ENCODE data around the gene MBL2.

The MBL2 gene

DNA sequence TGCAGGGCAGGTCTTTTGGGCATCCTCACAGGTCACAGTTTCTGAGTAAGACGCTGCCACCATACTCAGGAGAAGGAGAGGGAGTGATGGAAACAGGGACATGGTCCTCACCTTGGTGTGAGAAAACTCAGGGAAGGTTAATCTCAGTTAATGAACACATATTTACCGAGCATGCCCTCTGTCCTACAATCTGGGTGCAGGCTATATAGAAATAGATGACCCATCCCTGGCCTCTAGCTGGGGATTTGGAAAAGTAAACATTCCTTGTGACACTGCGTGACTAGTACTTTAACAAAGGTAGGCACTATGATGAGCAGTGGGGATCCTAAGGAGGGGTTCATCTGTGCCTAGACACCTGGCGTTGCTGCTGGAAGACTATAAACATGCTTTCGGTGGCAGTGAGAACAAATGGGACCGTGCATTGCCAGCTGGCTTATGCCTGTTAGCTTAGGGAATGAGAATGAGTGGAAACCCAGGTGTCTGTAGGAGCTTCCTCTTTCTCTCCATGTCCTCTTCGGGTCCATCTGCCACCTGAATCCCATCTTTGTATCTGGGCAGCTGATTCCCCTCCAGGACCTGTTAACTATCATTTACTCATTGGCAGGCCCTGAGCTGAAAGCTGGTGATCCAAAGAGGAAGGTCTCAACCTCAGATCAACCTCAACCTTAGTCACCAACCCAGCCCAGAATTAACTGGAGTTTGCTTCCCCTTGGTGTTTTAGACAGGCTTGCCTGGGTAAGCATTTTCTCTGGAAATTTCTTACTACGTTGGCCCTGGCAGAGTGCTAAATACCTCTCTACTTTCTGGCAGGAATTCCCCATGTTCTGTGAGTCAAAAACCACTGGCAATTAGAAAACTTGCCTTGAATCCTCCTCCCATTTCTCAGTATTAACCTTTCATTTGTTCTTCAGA lies 794 bp downstream of the MBL2 start:
- no peak for DNase-seq (ENCODE audit: low read depth)

DNA sequence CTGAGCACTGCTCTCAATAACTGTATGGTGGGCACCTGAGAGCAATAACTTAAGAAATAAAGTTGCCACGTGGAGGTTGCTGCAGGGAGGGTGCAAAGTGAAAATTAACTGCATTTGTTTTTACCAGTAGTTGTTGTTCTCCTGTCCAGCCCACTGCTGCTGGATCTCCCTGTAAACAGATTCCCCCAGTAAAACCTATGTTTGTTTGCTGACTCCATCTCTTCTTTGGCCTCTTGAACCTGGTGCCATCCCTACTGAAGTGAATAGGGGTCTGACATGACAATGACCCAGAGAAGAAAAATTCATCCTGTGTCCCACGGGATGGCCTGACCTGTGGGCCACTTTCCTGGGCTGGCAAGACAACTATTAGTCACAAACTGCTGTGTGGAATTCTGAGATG lies 1.7 kb downstream of the MBL2 start:
- DNase-seq (ENCODE audit: low read depth): no peak

DNA sequence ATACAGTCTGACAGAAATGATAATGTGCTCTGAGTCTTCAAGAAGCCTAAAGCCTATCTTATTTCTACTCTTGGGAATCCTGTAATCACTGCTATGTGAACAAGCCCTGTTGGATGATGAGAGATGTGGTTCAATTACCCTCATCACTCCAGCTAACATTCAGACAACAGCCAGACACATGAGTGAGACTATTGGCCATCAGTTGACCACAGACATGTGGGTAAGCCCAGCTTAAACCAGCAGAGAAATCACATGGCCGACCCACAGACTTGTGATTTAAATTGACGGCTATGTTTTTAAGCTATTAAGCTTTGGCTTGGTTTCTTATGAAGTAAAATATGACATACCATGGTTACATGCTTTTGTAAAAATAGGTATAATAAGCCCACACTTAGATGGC lies 2.6 kb downstream of the MBL2 start:
- no peak for DNase-seq (ENCODE audit: low read depth)

DNA sequence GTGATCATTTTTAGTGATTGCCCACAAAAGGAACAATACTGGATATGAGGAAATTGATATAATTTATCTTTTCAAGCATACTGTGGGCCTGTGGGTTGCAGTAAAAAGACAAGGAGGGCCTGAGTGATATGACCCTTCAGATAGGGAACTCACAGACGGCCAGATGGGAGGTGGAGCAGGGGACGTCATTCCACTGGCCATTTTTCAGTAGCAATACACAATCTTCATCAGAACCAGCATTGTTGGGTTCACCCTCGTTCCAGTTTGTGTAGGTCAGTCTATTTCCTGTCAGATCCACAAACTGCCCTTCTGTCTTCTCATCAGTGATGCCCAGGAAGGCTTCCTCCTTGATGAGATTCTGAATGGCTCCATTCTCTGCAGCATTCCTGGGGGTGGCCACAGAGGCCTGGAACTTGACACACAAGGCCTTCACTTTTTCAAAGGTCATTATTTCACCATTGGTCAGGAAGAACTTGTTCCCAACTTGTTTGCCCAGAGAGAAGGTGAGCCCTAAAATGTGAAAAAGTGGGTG lies 4.5 kb downstream of the MBL2 start:
- no peak for DNase-seq (ENCODE audit: low read depth)

DNA sequence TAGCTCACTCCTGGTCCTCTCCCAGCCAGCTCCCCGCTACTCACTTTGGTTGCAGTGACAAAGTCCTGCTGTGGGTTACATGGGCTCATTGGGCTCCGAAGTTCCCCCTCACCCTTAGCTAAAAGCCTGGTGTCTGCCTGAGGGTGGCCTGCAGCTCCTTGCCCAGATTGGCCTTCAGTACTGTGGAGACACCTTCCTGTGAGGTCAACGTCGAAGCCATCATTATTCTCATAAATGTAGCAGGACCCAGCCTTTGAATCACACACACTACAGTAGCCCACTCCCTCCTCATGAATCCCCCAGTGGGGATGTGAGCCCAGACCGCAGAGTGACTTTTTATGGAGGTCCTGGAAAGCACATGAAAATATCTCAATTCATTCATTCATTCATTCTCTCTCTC lies 10.5 kb downstream of the MBL2 start:
- no peak for DNase-seq (ENCODE audit: low read depth)

DNA sequence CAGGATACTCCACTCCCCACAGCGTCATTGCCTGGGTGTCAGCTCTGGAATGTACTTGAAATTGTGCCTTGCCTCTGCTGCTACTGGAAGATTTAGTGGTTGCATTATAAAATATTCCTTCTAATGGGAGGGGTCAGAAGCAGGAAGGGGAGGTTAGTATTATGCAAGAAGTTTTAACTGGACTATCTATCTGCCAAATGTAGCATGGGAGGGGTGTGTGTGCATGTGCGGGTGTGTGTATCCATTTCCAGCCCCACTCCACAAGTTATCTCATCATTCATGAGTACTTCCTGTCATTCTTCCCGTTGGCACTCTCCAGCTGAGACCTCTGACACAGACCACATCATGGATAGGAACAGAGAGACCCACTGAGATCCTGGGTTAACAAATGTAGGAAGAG lies 13.4 kb downstream of the MBL2 start:
- no peak for DNase-seq (ENCODE audit: low read depth)

DNA sequence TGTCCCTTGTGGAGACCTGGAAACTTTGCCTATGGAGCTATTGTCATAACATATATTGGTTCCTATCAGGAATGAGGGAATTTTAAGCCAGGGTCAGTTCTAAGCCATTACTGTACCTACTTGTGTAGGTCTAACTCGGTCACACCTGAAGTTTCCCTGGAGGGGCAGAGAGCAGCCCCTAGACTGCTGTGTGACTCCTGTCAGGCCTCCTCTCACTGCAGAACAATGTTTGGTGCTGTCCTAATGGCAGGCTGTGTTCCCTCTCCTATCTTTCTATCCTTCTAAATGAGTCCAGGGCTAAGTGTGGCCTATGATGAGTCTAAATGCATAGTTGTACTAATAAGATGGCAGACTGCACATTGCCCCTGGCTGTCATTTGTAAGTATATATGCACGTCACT lies 14.2 kb downstream of the MBL2 start:
- DNase-seq (ENCODE audit: low read depth): no peak

DNA sequence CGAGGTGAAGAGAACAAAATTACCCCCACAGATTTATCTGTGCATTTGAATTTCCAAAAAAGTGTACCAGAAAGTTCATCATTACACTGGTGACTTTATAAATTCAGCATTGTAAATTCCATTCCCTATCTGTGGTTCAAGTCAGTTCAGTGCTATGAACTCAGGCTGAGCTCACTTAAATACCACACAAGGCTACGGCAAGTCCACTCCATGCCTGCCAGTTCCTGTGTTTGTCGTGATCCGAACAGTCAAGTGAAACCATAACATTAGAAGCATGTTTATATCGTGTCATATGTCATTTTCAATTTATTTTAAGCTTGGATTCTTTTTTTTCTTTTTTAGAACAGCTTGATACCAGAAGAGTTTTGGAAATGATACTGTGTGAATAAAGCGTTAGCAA lies 14.8 kb downstream of the MBL2 start:
- no peak for DNase-seq (ENCODE audit: low read depth)

DNA sequence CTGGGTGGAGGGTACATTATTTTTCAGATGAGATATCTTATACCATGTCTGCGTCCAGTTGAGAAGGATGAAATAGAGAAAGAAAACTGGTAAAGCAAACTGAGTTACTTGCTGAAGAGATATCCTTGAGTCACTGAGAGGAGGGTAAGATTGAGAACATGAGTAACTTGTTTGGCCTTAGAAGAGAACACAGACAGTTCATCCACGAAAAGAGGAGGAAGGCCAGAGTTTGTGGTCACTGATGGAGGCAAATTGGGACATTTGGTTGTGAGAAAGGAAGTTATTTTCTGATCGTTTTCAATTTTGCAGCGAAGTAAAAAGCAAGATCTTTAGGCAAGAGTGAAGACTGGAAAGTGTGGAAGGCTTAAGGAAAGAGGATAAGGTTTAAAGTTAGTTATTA lies 15.6 kb downstream of the MBL2 start:
- DNase-seq (ENCODE audit: low read depth): no peak

DNA sequence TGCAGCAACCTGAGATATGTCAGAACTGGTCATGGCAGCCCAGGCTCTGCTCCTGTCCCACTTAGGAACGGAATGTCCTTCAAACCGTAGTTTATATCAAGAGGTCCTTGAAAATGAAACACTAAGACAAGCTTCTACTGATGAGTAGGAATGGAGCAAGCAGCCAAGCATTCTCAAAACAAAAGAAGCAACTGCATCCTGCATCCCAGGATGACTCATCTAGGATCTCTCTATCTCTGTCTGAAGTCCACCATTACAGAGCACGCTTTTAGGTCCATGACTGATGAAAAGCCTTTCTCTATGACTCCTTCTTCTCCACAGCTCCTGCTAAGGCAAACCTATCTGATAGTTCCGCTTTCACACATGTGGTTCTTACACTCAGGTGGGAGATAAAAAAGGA lies 16.3 kb downstream of the MBL2 start:
- DNase-seq (ENCODE audit: low read depth): no peak

DNA sequence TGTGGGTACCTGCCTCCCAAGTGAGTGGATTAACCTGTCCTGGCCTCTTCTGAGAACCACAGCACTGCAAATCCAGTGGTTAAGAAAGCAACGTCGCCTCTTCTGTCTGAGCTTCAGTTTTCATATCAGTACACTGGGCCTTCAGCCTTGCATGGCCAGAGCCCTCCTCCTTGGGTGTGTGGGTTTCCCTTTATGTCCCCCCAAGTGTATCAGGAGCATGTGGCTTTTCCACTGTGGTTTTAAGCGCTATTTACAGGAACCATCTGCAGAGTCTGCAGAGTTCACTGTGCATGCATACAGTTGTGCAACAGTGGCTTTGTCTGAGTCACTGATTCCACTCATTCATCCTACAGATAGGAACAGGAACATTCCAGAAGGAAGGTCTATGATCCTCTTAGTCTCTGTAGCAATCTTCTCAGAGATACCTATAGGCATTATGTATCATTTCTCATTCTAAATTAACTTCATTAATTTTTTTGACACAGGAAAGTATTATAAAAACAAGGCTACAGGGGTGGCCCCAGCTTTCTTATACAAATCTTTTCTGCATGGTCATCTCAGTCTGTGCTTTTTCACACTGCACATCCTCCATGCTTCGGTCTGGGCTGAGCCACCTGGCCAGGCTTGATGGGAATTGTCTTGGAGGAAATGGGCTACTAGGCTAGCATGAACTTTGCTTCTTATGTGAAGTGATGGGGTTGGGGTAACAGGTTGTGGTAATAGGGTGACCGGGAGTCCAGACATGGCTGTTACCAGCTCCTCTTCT lies 17.1 kb downstream of the MBL2 start:
- DNase-seq (ENCODE audit: low read depth): no peak

DNA sequence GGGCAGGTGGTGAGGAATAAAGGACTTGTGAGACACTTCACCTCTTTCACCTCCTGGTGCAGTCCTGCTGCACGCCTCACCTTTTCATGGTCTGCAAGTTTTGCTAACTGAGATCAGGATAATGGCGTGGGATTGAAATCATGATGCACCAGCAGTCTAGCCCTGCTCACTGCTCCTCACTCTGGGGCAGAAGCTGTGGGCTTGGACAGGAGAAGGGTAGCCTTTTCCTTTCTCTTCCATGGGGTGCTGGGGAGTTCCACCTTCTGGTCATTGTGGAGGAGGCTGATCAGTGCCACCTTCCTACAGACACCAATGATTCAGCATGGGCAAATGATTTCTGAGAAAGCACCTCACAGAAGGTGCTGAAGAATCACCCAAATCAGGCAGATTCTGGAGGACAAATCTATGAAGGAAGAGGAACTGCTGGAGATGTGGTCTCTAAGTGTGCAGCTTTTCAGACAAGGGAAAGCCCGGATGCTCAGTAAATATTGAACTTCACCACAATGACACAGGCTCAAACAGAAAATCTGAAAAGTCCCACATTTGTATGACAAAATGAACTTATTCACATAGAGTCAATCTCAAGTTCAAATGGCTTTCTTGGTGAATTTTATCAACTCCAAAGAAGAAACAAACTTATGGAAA lies 19.7 kb downstream of the MBL2 start:
- no peak for DNase-seq (ENCODE audit: low read depth)

DNA sequence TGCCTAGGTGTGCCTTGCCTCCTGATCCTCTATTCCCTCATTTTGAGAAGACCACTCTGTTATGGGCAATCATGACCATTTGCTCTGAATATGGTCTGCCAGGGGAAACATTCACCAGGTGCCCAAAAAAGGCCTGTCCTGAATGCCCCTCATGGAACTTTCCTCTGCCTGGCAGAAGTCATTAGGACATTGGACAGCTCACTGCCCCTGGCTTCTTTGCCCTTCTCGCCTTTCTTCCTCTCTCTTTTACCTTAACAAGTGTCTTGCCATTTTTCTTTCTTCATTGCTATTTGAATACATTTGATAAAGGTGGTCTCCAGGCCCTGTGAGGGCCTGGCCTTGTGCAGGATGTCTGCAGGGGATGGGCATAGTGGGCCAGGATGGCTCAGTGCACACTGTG lies 20.3 kb downstream of the MBL2 start:
- no peak for DNase-seq (ENCODE audit: low read depth)

DNA sequence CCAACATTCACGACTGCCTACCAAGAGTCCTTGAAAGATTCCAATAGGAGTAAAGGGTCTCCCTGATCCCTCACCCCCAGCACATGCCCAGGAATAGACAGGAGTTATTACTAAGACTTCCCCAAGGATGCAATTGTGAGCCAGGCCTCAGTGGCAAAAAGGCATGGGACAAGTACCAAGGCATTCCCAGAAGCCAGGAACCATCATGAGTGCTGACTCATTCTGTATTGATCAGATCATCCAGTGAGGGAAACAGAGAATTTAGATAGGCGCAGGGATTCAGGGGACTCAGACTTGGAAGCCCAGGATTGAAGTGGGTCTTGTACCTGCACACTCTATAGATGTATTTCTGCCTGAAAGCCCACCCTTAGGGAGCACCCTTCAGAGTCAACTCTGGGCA lies 21.2 kb downstream of the MBL2 start:
- no peak for DNase-seq (ENCODE audit: low read depth)

DNA sequence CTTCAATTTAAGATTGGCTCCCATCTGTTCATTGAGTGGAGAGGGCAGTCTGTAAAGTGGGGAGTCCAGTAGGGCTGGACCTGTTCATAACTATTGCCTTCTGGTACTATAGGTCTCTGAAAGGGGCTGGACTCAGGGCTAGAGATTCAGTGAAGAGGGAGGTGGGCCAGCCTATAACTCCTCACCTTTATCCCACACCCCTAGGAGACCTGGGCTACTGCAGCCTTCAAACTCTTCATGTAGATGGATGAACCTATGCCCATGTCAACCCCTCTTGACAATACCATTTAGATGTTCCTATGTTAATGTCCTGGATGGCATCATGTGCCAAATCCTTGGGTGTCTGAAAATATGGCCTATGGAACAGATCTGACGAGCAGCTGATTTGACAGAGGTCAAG lies 22.0 kb downstream of the MBL2 start:
- DNase-seq (ENCODE audit: low read depth): no peak

DNA sequence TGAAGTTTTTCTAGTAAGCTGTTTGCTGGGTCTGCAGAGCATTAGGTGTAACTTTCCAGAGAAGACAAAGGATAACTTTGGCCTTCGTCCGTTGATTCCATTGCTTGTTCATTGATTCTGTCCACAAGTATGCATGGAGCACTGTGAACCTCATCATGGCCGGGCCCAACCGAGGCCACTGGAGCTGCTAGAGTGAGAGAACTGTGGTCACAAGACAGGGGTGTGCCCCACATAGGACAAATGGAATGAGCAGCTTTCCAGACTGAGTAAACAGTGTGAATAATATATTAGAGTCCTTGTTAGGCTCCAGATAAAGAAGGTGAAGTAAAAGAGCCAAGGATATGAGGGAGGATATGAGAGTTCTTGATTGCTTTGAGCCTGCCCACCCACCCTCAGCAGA lies 24.9 kb downstream of the MBL2 start:
- no peak for DNase-seq (ENCODE audit: low read depth)

DNA sequence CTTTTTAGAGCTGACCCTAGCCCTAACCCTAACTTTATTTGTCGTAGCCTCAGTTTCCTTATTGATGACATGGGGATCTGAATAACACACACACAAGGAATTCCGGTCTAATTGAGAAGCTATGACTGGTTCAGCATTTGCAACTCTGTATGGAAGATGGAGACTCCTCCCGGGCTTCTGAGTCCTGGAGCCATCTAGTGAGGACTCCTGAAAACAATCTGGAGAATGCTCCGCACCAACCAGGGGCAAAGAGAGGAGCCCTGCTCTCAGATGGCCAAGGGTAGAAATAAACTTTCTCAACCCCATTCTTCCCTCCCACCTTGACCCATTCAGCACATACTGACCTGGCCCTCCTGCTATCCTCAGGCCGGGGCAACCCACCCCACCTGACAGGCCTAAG lies 26.4 kb downstream of the MBL2 start:
- no peak for DNase-seq (ENCODE audit: low read depth)

DNA sequence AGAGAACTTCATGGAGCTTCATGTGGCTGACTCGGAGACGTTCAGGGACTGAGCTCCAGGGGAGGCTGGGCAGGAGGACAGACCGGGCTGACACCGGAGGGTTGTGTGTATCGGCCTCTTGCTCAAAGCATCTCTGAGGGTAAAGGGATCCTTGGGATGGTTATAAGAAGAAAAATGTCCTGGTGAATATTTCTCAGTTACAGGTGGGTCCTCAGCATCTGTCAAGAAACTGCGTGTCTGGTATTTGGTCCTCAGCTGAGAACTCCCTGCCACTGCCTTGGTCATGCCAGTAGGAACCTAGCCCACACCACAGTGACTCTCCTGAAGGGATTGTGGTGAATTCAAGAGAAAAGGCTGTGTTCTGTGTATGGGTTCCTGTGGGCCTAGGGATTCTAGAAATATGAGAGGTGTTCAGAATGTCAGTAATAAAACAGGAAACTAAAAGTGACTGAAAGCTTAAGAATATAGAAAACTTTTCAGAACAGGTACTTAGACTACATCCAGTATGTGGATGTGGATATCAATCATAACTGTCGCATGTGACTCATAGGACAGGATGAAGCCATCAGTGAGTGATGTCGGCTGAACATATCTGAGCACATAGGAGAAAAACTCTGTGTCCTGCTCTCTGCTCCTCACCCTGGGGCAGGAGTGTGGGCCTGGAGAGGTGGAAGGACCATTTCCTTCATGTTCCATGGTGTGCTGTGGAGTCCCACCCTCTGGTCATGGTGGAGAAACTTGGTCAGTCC lies 28.4 kb downstream of the MBL2 start:
- DNase-seq (ENCODE audit: low read depth): no peak

DNA sequence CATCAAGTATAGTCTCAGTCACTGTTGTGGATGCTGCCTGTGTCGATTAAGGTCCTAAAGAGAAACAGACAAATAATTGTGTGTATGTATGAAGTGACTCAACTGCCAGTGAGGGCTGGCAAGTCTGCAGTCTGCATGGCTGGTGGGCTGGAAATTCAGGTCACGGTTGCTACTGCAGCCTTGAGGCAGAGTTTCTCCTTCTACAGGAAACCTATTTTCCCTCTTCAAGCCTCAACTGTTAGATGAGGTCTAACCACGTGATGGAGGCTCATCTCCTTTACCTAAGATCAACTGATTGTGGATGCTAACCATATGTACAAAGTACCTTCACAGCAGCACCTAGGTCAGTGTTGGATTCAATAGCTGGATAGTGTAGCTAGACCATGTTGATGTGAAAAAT lies 29.9 kb downstream of the MBL2 start:
- DNase-seq (ENCODE audit: low read depth): no peak

DNA sequence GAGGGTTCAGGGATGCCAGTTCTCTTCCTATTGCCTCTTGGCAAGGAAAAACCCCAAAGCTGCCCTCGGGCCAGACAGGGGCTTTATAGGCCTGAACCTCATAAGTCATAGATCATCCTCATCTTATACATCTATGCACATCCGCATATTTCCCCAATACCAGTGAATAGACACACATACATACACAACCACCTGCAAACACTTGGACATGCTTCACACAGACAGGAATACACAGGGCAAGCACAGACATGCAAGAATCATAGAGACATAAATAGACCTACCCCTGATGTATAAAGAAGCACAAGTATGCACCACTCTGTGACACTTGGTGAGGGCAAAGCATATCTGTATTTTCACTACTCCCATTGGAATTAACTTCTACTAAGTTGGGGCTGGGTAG lies 30.7 kb downstream of the MBL2 start:
- DNase-seq (ENCODE audit: low read depth): no peak

DNA sequence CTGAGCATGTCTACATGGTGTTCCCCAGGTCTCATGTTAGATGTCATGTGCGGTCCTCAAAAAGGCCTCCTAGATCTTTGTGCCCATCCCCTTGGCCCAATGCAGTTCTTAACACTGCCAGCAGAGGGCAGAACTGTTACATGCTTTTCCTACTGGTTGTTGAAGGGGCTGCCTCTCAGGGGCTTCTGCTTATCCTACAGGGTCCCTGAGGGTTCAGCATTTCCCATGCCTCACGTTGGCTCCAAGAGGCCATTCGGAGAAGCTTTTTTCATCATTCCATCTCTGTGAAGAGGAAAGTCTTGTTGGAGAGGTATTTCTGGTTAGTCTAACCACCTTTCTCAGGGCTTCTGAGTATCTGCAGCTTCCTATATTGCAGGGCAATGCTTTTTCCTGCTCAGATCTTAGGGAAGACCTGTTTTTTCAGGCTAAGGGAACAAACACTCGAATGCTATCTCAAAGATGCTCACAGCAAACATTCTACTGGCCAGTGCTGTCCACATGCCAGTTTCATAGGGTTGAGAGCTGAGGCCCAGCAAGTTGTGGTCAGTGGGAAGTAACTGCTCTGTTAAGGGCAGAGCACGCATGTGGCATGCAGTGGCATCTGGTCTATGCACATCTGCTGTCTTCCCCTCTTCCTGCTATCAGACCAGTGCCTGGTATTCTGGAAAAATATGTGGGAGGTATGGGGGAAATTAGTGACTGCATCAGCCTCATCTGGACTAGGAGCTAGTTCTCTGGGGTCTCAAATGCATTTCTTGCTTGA lies 31.5 kb downstream of the MBL2 start:
- DNase-seq (ENCODE audit: low read depth): no peak
